H1 (cell line): ENCODE measurements around the gene MED12L. TPM values are rescaled to one million over a fixed set of nuclear protein-coding genes. Genes with fewer than 3 reads are reported as not detected.

Experiments
- CTCF ChIA-PET: fragments of 300-600 bp; sonication (Branson Sonifier 250); formaldehyde crosslinking; loops from one replicate; lab custom pipeline; 2021; ENCODE audit not compliant: partially characterized antibody; lab: Charles Lee
- POLR2A ChIA-PET: fragments of 300-600 bp; sonication (Branson Sonifier 250); formaldehyde crosslinking; loops from one replicate; lab custom pipeline; 2021; ENCODE audit warnings: inconsistent platforms; ENCODE audit not compliant: partially characterized antibody; lab: Charles Lee
- DNase-seq, 2 experiments: peaks; one replicate each; pipeline versions ENCODE4 v3.0.0 to v3.0.0-alpha.2; 2010 to 2022; ENCODE audit warnings: low spot score in 2 of 2, low read depth in 1 of 2, mixed read lengths in 1 of 2
- FAIRE-seq: peaks from 2 replicates; lab custom pipeline; 2011; peaks lifted over from hg19 to GRCh38; lab: Jason Lieb, UNC
- H2AFZ ChIP-seq: 2 replicates; pipeline ENCODE4 v1.8.1; 2012; ENCODE audit warnings: low read length, inconsistent platforms
- H2AK5ac ChIP-seq: 2 replicates; pipeline ENCODE4 v1.6.1; 2013; ENCODE audit warnings: low read depth, low read length
- H2BK120ac ChIP-seq: replicated peaks from 2 replicates; pipeline ENCODE3; 2013; ENCODE audit warnings: low read depth, low read length, inconsistent platforms
- H2BK12ac ChIP-seq: 2 replicates; pipeline ENCODE4 v1.6.1; 2013; ENCODE audit warnings: low read depth, low read length
- H2BK15ac ChIP-seq: 2 replicates; pipeline ENCODE4 v1.6.1; 2013; ENCODE audit warnings: low read length
- H2BK20ac ChIP-seq: 2 replicates; pipeline ENCODE4 v1.6.1; 2013; ENCODE audit warnings: low read length
- H2BK5ac ChIP-seq: 2 replicates; pipeline ENCODE4 v1.6.1; 2013; ENCODE audit warnings: low read depth, low read length
- H3K14ac ChIP-seq: 2 replicates; pipeline ENCODE4 v1.6.1; 2013; ENCODE audit warnings: inconsistent platforms; ENCODE audit not compliant: insufficient read length
- H3K18ac ChIP-seq: 2 replicates; pipeline ENCODE4 v1.6.1; 2013; ENCODE audit warnings: low read length; ENCODE audit errors: extremely low read depth
- H3K23ac ChIP-seq: 2 replicates; pipeline ENCODE4 v1.6.1; 2013; ENCODE audit warnings: inconsistent platforms; ENCODE audit not compliant: insufficient read length
- H3K23me2 ChIP-seq: 2 replicates; pipeline ENCODE4 v1.6.1; 2013; ENCODE audit warnings: low read depth, low read length
- H3K27ac ChIP-seq: 2 replicates; pipeline ENCODE4 v1.6.1; 2011; ENCODE audit warnings: low read depth, low read length, inconsistent platforms
- H3K27me3 ChIP-seq, 4 experiments: replicated peaks in 1 of 4; 1 replicate in 1 of 4; 2 replicates in 3 of 4; pipeline versions ENCODE4 v1.6.1 to v1.8.1; 2011 to 2013; ENCODE audit warnings: low read length in 3 of 4, mild to moderate bottlenecking in 3 of 4, inconsistent platforms in 2 of 4, mixed read lengths in 2 of 4, moderate library complexity in 1 of 4; ENCODE audit not compliant: control insufficient read depth in 3 of 4, insufficient read depth in 3 of 4; ENCODE audit errors: extremely low read depth in 1 of 4
- H3K36me3 ChIP-seq, 4 experiments: 2 replicates each; pipeline versions ENCODE4 v1.6.1 to v1.8.1; 2011 to 2013; ENCODE audit warnings: mild to moderate bottlenecking in 4 of 4, low read length in 3 of 4, moderate library complexity in 2 of 4, control low read depth in 1 of 4, inconsistent platforms in 1 of 4; ENCODE audit not compliant: insufficient read depth in 4 of 4, control insufficient read depth in 2 of 4
- H3K4ac ChIP-seq: replicated peaks from 2 replicates; pipeline ENCODE3; 2013; ENCODE audit warnings: low read length, low read depth, mixed read lengths, inconsistent platforms; ENCODE audit not compliant: insufficient read length
- H3K4me1 ChIP-seq, 4 experiments: replicated peaks in 1 of 4; 1 replicate in 1 of 4; 2 replicates in 3 of 4; pipeline versions ENCODE4 v1.6.1 to v1.8.1; 2011 to 2013; ENCODE audit warnings: low read length in 3 of 4, inconsistent platforms in 2 of 4, mixed read lengths in 1 of 4; ENCODE audit not compliant: insufficient read depth in 4 of 4, control insufficient read depth in 3 of 4
- H3K4me2 ChIP-seq, 2 experiments: 2 replicates each; pipeline versions ENCODE4 v1.6.1 to v1.8.1; 2011 to 2013; ENCODE audit warnings: low read depth in 2 of 2, low read length in 2 of 2, control low read depth in 1 of 2, inconsistent platforms in 1 of 2, mild to moderate bottlenecking in 1 of 2; ENCODE audit not compliant: insufficient read depth in 1 of 2
- H3K4me3 ChIP-seq, 4 experiments: fragments of 200-600, 300-600 bp in 1 of 4; sonication (generic), shearing (Covaris generic), sonication (Bioruptor Twin) in 1 of 4; 2 replicates each; pipeline versions ENCODE4 v1.5.1 to v1.8.1; 2011 to 2016; ENCODE audit warnings: low read length in 4 of 4, low read depth in 3 of 4, control low read depth in 2 of 4, inconsistent platforms in 2 of 4, mild to moderate bottlenecking in 2 of 4, mixed read lengths in 1 of 4, moderate library complexity in 1 of 4; ENCODE audit not compliant: insufficient read depth in 2 of 4; ENCODE audit errors: extremely low read depth in 1 of 4
- H3K56ac ChIP-seq: replicated peaks from 2 replicates; pipeline ENCODE3; 2013; ENCODE audit warnings: low read depth, mild to moderate bottlenecking, mixed read lengths, low read length, inconsistent platforms; ENCODE audit not compliant: insufficient read length
- H3K79me1 ChIP-seq: 2 replicates; pipeline ENCODE4 v1.6.1; 2013; ENCODE audit warnings: low read depth, low read length, control low read depth
- H3K79me2 ChIP-seq, 2 experiments: 2 replicates each; pipeline versions ENCODE4 v1.6.1 to v1.8.1; 2012 to 2013; ENCODE audit warnings: low read length in 2 of 2, mild to moderate bottlenecking in 2 of 2, inconsistent platforms in 1 of 2; ENCODE audit not compliant: insufficient read depth in 2 of 2, control insufficient read depth in 1 of 2
- H3K9ac ChIP-seq, 4 experiments: replicated peaks in 1 of 4; 1 replicate in 1 of 4; 2 replicates in 3 of 4; pipeline versions ENCODE4 v1.6.1 to v1.8.1; 2011 to 2013; ENCODE audit warnings: low read depth in 3 of 4, low read length in 3 of 4, control low read depth in 2 of 4, mild to moderate bottlenecking in 2 of 4, moderate library complexity in 2 of 4, inconsistent platforms in 1 of 4; ENCODE audit errors: extremely low read depth in 1 of 4
- H3K9me3 ChIP-seq, 2 experiments: 2 replicates each; pipeline versions ENCODE4 v1.6.1 to v1.8.1; 2012 to 2013; ENCODE audit warnings: mild to moderate bottlenecking in 2 of 2, moderate library complexity in 2 of 2, control low read depth in 1 of 2, inconsistent platforms in 1 of 2, low read depth in 1 of 2, low read length in 1 of 2, mixed read lengths in 1 of 2; ENCODE audit not compliant: insufficient read depth in 2 of 2
- H4K20me1 ChIP-seq, 2 experiments: replicated peaks in 1 of 2; 2 replicates each; pipeline versions ENCODE3 to v1.8.1; 2011 to 2013; ENCODE audit warnings: inconsistent platforms in 2 of 2, low read length in 2 of 2, mild to moderate bottlenecking in 1 of 2; ENCODE audit not compliant: insufficient read depth in 2 of 2, control insufficient read depth in 1 of 2
- H4K5ac ChIP-seq: 2 replicates; pipeline ENCODE4 v1.6.1; 2013; ENCODE audit warnings: low read length, low read depth, mixed read lengths, inconsistent platforms; ENCODE audit not compliant: insufficient read length
- H4K8ac ChIP-seq: 2 replicates; pipeline ENCODE4 v1.8.0; 2013; ENCODE audit warnings: mild to moderate bottlenecking, moderate library complexity, low read length, inconsistent platforms; ENCODE audit not compliant: insufficient read depth; ENCODE audit errors: extremely low read depth
- H4K91ac ChIP-seq: replicated peaks from 2 replicates; pipeline ENCODE3; 2013; ENCODE audit warnings: low read length, mixed read lengths, inconsistent platforms; ENCODE audit not compliant: insufficient read length
- CHD2 ChIP-seq: IDR thresholded peaks from 2 replicates; pipeline ENCODE4 v1.6.1; 2012; ENCODE audit warnings: low read length, improper control_type of control experiment
- MAX ChIP-seq: IDR thresholded peaks from 2 replicates; pipeline ENCODE4 v1.6.1; 2012; ENCODE audit warnings: inconsistent platforms
- YY1 ChIP-seq: IDR thresholded peaks from 2 replicates; pipeline ENCODE4 v1.6.1; 2011; ENCODE audit warnings: low read depth, mild to moderate bottlenecking, low read length
- WGBS, 2 experiments: shearing (Covaris generic) in 1 of 2; methylation state at CpG; one replicate each; pipeline versions ENCODE4 v1.1.6 to v1.1.7; 2013 to 2015; ENCODE audit warnings: low lambda C conversion rate in 2 of 2, mixed read lengths in 2 of 2, inconsistent platforms in 1 of 2, low coverage in 1 of 2, missing lambda C conversion rate in 1 of 2; ENCODE audit not compliant: insufficient replicate concordance in 2 of 2, insufficient coverage in 1 of 2, insufficient read length in 1 of 2; ENCODE audit errors: extremely low coverage in 1 of 2, missing lambda C conversion rate in 1 of 2; 5-methylcytosine and 5-hydroxymethylcytosine counted together
- polyA plus RNA-seq, 7 experiments: library from polyadenylated mRNA; depleted of rRNA in 3 of 7; stranded (reverse) in 5 of 7; unstranded in 2 of 7; fragments of >200 nt in 5 of 7; fragments of 200-250 nt in 2 of 7; gene quantifications; 1 replicate in 5 of 7; 2 replicates in 1 of 7; 4 replicates in 1 of 7; pipeline versions ENCODE4 v1.2.1 to v1.2.3, GENCODE V29; 2011 to 2013; ENCODE audit warnings: missing spikeins in 2 of 7, mixed read lengths in 2 of 7
- total RNA-seq: library from RNA; stranded (reverse); fragmentation: NEBNext Ultra II Directional; extraction: Animal tissue kit (Norgen Biotek cat#: 25700); gene quantifications from 2 replicates; pipeline ENCODE4 v1.2.1, GENCODE V29; 2021

MED12L gene
- total and polyA plus RNA-seq, 2 of the 8 experiments (the other 6 are each of a cell fraction or from before 2014, with no cell fraction given), result 3.6 to 26.2 TPM

- H2BK120ac ChIP-seq, result no peak overlapping the region
- peaks cover 0 to 22% (median 1%) of the 10 kb centered on the region in 4 experiments; a peak in 5 of 8 replicates for H3K36me3 ChIP-seq
- H3K14ac ChIP-seq, result no peak overlapping the region
- no peaks in the 10 kb centered on the region for H4K20me1 ChIP-seq
- H3K4ac ChIP-seq, result no peak overlapping the region
- no peaks in the 10 kb centered on the region for H3K27me3 ChIP-seq
- POLR2A ChIA-PET, result no interaction called here
- H3K9ac ChIP-seq, result no peak overlapping the region
- WGBS, 2 experiments, result 87% methylated on average over 9 of the region's 9 CpGs; no CpG with 5 or more reads in 1 of the 2 experiments
- no peak overlapping the region for H3K56ac ChIP-seq
- no peak overlapping the region for H2AFZ ChIP-seq
- H3K4me2 ChIP-seq, result no peak overlapping the region
- H2BK12ac ChIP-seq, result no peak overlapping the region
- no peaks in the 10 kb centered on the region for H3K79me2 ChIP-seq
- no peak overlapping the region for H4K5ac ChIP-seq
- FAIRE-seq, result no peak
- H3K23ac ChIP-seq, result no peak overlapping the region
- CTCF ChIA-PET, result interaction anchor here (0.8 to 2.4 kb wide), 4 partner anchors 8 to 25 kb away, joined by 4 to 14 read pairs (median 6); no protein-coding TSS in a partner anchor
- no peak for DNase-seq
- no peaks in the 10 kb centered on the region for H3K79me1 ChIP-seq
- H3K4me3 ChIP-seq, result no peak overlapping the region
- H3K9me3 ChIP-seq, result no peaks in the 10 kb centered on the region
- peaks cover 0 to 3% (median 0%) of the 10 kb centered on the region in 4 experiments; a peak in 1 of 7 replicates for H3K4me1 ChIP-seq
- no peak overlapping the region for H2BK15ac ChIP-seq
- no peak overlapping the region; the same call in 1 of the 2 replicates for H4K8ac ChIP-seq
- H2BK20ac ChIP-seq, result no peak overlapping the region
- TF ChIP-seq CHD2 (no peak), MAX (no peak), YY1 (no peak)
- TF ChIP-seq, all 59 proteins: peak for 0
- no peak overlapping the region for H3K27ac ChIP-seq
- no peaks in the 10 kb centered on the region for H3K23me2 ChIP-seq
- H3K18ac ChIP-seq, result no peak overlapping the region
- no peak overlapping the region for H2BK5ac ChIP-seq
- no peak overlapping the region for H2AK5ac ChIP-seq
- no peak overlapping the region for H4K91ac ChIP-seq
Measured at GRCh38 chr3:151387842-151388241, 302.4 kb downstream of the MED12L start.
